MM.1S (cell line): ENCODE results near the gene TNFSF9.

ENCODE experiments used
- EZH2phosphoT487 ChIP-seq: fragments of 300-600 bp; sonication (generic); IDR thresholded peaks from 2 replicates; pipeline ENCODE4 v1.6.1; 2018; ENCODE audit warnings: antibody characterized with exemption, low read length
- TF ChIP-seq, protein P1 (sequence below): fragments of 300-600 bp; sonication (generic); IDR thresholded peaks from 2 replicates; pipeline ENCODE4 v1.5.1; 2016; ENCODE audit warnings: antibody characterized with exemption, low read length, mixed read lengths

DNA sequence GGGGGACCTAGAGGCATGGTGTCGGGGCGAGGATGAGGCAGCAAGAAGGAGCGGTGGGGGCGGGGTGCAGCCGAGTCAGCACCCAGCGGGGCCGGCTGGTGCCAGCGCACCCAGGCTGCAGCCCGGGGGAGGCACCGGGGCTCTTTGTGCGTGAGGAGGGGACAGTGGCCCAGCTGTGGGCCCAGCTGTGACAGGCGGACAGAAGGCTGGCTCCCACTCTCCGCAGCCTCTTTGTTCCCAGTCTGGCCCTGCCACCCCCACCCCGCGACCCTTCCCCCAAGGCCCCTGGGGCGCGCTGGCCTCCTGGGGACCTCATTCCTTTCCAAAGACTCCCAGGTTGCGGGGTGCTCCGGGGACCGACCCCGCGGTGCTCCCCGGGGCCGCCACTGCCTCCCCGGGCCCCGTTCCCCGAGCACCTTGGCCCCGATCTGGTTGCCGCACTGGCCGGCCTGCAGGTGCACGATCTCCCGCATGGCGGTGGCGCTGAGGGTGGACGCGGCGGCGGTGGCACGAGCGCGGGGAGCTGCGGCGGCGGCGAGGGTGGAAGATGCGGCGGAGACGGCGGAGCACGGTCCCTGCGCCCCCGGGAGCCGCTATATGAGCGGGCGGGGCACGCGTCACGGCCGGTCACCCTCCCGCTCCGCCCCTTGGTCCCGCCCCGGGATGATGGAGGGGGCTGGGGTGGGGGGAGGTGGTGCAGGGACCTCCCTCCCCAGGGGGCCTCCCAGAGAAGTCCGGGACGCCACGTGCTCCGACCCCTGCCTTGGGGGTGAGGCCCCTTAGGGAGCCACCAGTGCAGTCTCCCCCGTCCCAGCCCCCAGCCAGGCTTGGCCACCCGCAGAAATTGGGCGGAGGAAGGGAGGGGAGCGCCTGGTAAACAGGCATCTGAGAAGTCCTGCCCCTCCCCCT lies 28.8 kb upstream of the TNFSF9 start, which contains the start of gene TUBB4A:
- TF ChIP-seq, protein P1, sequence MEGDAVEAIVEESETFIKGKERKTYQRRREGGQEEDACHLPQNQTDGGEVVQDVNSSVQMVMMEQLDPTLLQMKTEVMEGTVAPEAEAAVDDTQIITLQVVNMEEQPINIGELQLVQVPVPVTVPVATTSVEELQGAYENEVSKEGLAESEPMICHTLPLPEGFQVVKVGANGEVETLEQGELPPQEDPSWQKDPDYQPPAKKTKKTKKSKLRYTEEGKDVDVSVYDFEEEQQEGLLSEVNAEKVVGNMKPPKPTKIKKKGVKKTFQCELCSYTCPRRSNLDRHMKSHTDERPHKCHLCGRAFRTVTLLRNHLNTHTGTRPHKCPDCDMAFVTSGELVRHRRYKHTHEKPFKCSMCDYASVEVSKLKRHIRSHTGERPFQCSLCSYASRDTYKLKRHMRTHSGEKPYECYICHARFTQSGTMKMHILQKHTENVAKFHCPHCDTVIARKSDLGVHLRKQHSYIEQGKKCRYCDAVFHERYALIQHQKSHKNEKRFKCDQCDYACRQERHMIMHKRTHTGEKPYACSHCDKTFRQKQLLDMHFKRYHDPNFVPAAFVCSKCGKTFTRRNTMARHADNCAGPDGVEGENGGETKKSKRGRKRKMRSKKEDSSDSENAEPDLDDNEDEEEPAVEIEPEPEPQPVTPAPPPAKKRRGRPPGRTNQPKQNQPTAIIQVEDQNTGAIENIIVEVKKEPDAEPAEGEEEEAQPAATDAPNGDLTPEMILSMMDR = 0 out of 2 replicates have a peak, but pooled peaks have one; percentile 10
- TF ChIP-seq EZH2phosphoT487 = no peak
